Hepatocyte (in vitro differentiated cells): ENCODE results near the gene SND1.

Experiments
- CTCF ChIP-seq: fragments of 200-600 bp; sonication (generic); IDR thresholded peaks from 2 replicates; pipeline ENCODE4 v1.5.1; 2016; ENCODE audit warnings: antibody characterized with exemption, mild to moderate bottlenecking; ENCODE audit not compliant: poor library complexity
- EZH2 ChIP-seq: fragments of 200-600 bp; sonication (generic); IDR thresholded peaks from 2 replicates; pipeline ENCODE4 v1.6.1; 2016; ENCODE audit warnings: antibody characterized with exemption, mild to moderate bottlenecking, borderline replicate concordance

GRCh38 chr7:127928222-127928621, 276.2 kb downstream of the SND1 start:
- TF ChIP-seq CTCF (no peak), EZH2 (no peak)
